ENCODE results near the gene HNRNPK.

The HNRNPK gene

DNA sequence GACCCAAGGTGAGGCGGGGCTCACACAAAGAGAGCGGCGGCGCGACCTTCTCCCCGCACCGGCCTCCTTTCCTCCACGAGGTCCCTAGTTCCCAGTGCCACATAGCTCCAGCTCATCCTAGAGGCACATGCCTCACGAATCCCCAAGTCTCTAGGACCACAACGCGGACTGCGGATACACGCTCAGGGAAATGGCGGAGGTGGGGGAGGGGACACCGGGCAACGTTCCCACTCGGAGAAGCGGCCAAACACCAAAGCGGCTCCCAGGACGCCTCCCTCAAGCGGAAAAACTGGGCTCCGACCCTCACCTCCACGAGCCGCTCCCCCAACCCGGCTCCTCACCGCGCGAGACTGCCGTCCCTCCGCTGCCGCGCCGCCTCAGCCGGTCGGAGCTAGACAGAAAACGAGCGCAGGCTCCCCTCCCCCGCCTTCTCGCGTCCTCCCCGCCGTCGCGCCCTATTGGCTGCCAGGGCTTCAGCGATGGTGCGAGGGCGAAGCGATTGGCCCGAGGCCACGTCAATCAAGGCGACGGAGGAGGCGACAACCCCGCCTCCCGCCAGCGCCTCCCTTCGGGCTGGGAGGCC, at the start of gene HNRNPK:
TSS of gene HNRNPK (minus strand) at position 404 of the 583 bp plus-strand sequence. CDS start 1,963 bp downstream, outside the sequence.
- DNase-seq (ENCODE audit: low read depth, low spot score), result peak; percentile 100

DNA sequence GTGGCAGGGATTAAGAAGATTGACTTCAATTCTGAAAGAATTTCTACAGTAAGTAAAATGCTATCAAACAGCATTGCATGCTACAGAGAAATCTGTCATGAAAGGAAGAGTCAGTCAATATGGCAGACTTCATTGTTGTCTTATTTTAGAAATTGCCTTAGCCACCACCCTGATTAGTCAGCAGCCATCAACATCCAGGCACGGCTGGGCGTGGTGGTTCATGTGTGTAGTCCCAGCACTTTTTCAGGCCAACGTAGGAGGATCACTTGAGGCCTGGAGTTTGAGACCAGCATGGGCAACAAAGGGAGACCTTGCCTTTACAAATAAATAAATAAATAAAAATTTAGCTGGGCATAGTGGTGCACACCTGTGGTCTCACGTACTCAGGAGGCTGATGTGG, 47.2 kb upstream of the HNRNPK start:
- no peak for DNase-seq (ENCODE audit: low read depth, low spot score)

DNA sequence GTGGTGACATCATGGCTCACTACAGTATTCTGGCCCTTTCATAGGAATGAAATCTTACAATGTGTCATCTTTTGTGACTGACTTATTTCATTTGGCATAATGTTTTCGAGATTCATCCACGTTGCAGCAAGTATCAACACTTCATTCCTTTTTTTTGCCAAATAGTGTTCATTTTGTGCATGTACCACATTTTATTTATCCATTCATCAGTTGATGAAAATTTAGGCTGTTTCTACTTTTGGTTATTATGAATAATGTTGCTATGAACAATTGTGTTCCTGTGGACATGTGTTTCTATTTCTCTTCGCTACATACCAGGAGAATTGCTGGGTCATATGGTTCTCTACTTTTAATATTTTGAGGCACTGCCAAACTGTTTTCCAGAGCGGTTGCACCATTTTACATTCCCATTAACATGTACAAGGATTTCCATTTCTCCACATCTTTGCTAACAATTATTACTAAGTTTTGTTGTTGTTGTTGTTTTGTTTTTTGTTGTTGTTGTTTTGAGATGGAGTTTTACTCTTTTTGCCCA, 44.1 kb upstream of the HNRNPK start:
- no peak for DNase-seq (ENCODE audit: low read depth, low spot score)

DNA sequence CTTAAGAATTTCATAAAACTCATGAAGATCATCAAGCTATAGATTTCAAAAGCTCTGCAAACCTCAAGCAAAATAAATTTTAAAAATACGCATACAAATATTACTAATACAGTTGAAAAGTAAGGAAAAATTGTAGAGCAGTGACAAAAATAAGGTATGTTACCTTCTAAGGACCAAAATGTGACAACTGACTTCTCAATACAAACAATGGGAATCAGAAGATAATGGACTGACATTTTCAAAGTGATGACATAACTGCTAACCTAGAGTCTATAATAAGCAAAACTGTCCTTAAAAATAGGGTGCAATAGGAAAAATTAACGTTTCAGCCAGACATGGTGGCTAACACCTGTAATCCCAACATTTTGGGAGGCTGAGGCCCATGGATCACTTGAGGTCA, 27.6 kb upstream of the HNRNPK start:
- no peak for DNase-seq (ENCODE audit: low read depth, low spot score)

DNA sequence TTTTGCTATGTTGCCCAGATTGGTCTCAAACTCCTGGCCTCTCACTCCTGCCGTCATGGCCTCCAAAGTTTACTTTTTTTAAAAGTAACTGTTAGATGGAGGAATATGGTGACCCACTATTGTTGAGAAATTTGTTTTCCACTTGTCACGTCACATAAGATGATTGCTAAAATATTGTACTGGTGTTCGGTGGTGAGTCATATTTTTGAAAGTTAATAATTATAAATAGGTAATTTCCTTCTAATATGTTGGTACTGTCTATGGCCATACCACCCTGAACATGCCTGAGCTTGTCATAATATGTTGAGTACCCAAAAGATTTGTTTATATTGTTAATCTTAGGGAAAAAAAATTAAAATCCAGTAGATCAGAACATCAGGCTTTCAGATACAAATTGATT, 23.2 kb upstream of the HNRNPK start:
- DNase-seq (ENCODE audit: low read depth, low spot score), result no peak

DNA sequence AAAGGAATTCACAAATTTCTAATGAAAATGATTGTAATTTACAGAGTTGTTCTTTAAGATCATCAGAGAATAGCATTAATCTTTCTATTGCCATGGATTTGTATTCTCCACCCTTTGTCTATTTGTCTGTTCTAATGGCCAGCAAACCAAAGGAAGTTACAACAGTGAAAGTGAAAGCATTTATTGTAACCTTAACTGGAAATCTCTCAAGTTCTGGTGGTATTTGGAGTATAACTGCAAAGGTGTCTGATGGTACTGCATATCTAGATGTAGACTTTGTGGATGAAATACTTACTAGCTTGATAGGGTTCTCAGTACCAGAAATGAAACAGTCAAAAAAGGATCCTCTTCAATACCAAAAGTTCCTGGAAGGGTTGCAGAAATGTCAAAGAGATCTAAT, 22.3 kb upstream of the HNRNPK start:
- peak; percentile 33 for DNase-seq (ENCODE audit: low read depth, low spot score)

DNA sequence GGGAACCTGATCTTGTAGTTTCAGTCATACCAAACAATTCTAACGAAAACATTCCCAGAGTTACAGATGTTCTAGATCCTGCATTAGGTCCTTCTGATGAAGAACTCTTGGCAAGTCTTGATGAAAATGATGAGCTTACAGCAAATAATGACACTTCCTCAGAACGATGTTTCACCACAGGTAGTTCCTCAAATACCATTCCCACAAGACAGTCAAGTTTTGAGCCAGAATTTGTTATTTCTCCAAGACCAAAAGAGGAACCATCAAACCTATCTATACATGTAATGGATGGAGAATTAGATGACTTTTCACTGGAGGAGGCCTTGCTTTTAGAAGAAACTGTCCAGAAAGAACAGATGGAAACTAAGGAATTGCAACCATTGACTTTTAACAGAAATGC, 21.6 kb upstream of the HNRNPK start:
- no peak for DNase-seq (ENCODE audit: low read depth, low spot score)

DNA sequence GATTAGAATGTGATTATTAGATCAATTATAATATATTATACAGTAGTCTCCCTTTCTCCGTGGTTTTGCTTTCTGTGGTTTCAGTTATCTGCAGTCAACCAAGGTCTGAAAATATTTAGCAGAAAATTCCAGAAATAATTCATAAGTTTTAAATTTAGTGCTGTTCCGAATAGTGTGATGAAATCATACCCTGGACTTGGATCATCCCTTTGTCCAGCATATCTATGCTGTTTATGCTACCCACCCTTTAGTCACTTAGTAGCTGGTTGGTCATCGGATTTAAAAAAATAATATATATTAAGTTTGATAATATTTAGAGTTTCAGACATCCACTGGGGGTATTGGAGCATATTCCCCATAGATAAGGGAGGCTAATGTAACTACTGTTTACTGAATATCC, 20.2 kb upstream of the HNRNPK start:
- DNase-seq (ENCODE audit: low read depth, low spot score), result no peak

DNA sequence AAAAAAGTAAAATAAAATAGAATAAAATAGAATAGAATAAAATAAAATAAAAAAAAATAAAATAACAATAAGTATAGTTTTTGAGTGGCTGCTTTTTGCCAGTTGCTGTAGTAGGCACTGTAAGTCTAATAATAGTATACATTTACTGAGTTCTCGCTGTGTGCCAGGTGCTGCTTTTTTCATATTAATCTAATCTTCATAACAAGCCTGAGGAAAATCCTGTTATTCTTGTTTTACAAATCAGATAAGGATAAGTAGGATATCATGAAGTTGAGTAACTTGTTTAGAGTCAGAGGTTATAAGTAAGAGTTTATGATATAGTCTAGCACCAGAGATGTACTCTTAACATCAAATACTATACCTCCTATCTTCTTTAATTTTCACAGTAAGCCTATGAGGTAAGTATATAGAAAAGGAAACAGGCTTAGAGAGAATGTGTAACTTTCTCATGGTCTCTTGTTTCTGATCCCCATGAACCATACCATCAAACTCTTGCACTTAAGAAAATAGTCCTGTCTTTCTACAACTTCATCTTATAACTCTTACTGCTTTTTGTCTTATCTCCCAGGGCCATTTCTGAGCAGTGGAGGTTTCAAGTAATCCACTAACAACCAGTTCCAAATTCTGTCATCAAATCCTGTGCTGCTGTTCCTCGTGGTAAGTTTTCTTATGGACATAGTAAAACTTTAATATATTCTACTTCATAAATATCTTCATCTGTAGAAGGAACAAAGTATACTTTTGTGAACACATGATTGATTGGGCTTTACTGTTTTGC, 19.3 kb upstream of the HNRNPK start:
- DNase-seq (ENCODE audit: low read depth, low spot score), result no peak

DNA sequence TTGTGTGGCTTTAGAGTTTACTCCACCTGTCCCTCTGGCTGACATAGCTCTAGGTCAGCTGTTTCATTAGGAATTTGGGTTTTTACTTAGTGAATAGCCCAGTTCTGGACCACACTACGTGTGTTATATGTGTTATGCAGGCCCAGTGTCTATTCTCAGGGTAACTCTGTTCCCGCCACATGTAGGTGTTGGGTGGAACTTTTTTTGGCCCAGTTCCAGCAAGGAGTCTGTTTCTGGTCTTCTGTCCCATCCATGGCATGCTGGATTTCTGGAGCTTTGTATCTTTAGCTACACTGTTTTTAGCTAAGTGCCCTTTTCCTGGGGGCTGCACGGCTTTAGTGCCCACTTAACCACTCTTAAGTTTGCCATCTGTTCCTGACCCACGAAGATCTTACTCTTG, 16.1 kb upstream of the HNRNPK start:
- DNase-seq (ENCODE audit: low read depth, low spot score), result no peak

DNA sequence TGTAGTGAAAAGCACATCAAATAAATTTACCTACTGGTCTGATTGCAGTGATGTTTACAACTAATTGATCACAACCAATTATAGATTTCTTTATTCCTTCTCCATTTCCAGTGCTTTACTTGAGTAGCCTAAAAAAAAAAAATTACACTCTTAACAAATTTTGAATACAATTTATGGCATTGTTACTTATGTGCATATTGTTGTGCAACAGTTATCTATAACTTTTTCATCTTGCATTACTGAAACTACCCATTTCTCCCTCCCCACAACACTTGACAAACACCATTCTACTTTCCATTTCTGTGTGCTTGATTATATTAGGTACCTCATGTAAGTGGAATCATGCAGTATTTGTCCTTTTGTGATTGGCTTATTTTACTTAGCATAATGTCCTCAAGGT, 12.9 kb upstream of the HNRNPK start:
- DNase-seq (ENCODE audit: low read depth, low spot score), result no peak

DNA sequence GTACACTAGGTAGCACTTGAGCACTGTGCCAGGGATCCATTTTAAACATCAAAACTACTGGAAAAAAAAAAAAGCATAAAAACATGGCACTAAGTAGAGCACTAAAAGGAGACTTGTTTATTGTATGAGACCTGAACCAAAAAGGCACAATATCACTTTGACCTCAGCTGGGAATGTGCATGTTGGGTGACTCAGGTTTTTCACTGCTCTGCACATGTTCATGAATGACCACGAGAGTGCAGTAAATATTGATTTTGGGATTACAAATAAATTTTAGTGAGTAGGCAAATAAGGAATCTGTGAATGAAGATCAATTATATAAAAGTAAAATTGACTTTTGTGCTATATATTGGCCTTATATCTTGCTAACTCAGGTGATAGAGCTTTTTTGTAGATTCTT, 12.4 kb upstream of the HNRNPK start:
- no peak for DNase-seq (ENCODE audit: low read depth, low spot score)

DNA sequence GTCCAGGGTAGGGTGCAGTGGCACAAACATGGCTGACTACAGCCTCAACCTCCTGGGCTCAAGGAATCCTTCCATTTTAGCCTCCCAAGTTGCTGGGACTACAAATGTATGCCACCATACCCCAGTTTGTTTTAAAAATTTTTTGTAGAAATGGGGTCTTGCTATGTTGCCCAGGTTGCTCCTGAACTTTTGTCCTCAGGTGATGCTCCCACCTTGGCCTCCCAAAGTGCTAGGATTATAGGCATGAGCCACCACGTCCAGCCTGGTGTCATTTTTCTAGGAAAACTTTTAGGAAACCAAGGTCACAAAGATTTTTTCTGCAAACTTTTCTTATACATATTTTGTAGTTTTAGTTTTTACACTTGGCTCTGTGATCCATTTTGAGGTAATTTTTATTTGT, 11.3 kb upstream of the HNRNPK start:
- no peak for DNase-seq (ENCODE audit: low read depth, low spot score)

DNA sequence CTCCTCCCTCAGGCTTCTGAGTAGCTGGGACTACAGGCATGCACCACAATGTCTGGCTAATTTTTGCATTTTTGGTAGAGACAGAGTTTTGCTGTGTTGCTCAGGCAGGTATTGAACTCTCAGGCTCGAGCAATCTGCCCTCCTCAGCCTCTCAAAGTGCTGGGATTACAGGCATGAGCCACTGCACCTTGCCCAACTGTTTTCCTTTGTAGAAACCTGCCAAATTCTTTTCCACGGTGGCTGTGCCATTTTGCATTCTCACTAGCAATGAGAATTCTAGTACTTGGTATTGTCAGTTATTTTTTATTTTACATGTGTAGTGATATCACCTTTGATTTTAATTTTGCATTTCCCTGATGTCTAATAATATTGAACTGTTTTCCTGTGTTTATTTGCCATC, 8.4 kb upstream of the HNRNPK start:
- no peak for DNase-seq (ENCODE audit: low read depth, low spot score)

DNA sequence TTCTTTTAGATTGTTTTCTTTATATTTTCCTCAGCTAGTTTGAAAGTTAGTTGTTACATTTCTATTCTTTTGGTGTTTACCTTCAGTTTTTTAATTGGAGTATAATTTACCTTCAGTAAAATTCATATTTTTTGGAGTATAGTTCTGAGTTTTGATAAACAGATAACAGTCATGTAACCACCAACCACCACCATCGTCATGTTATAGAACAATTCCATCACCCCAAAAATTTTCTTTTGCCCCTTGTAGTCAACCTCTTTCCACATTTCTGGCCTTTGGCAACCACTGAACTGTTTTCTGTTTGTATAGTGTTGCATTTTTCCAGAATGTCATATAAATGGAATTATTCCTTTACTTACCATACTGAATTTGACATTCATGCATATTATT, 7.4 kb upstream of the HNRNPK start:
- DNase-seq (ENCODE audit: low read depth, low spot score), result no peak

DNA sequence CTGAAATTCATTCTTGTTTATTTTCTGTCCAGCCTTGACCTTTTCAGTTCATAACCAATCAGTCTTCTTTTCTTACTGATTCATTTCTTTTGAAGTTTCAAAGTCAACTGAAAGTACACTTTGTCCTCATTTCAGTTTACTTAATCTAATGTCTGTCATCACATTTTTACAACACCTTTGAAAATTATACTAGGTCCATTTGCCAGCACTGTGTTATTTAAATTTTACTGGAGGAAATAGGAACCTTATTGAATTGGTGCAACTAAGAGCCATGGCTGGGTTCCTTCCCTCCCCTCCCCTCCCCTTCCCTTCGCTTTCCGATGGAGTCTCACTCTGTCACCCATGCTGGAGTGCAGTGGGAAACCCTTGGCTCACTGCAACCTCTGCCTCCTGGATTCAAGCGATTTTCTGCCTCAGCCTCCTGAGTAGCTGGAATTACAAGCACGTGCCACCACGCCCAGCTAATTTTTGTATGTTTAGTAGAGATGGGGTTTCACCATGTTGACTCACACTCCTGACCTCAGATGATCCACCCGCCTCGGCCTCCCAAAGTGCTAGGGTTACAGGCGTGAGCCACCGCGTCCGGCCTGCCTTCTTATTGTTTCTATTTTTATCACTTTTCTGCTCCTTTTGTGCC, 6.9 kb upstream of the HNRNPK start:
- DNase-seq (ENCODE audit: low read depth, low spot score), result no peak

DNA sequence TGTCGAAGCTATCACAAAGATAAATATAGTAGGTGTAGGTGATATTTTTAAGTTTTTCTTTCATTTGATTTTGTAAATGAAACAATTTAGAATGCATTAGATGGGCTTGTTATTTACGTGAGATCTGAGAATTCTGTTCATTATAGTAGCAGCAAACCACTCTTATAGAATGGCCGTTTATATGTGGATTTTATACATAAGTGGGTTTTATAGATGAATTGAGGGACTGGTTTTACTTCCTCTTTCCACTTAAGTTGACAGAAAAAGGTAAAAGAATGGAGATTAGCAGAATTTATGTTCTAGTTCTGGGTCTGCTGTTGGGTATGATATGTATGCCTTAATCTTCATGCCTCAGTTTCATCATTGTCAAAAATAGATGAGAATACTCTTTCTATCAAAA, 6.2 kb upstream of the HNRNPK start:
- no peak for DNase-seq (ENCODE audit: low read depth, low spot score)

DNA sequence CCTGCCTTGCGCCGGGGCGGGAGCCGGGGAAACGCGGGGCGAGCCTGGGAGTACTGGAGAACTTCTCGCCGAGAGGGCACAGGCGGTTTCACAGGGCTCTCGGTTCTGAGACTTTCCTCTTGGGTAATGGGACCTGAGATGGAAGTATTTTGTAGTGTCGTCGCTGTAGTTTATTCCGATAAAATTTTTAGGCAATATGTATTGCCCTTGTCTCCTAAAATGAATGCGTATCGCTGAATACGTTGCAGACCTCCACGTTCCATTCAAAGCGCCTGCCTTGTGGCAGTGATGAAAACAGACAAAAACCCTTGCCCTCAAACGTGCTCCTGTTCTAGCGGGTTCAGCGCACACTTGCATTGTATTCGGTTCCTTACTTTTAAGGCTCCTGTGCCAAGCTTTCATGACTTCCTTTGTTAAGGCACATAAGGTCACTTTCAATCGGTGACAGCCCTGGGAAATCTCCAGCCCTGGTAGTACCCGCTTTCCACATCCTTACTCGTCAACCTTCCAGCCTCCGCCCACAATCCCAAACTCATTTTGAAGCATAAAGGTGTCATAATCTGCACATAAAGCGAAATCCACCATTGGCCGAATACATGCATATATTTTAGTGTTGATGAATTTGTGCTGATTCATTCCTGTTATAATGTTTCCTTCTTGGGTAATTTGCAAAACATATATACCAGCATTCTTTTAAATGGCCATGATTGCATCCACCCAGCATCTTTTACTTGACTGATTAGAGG, 1.3 kb upstream of the HNRNPK start:
- no peak for DNase-seq (ENCODE audit: low read depth, low spot score)

DNA sequence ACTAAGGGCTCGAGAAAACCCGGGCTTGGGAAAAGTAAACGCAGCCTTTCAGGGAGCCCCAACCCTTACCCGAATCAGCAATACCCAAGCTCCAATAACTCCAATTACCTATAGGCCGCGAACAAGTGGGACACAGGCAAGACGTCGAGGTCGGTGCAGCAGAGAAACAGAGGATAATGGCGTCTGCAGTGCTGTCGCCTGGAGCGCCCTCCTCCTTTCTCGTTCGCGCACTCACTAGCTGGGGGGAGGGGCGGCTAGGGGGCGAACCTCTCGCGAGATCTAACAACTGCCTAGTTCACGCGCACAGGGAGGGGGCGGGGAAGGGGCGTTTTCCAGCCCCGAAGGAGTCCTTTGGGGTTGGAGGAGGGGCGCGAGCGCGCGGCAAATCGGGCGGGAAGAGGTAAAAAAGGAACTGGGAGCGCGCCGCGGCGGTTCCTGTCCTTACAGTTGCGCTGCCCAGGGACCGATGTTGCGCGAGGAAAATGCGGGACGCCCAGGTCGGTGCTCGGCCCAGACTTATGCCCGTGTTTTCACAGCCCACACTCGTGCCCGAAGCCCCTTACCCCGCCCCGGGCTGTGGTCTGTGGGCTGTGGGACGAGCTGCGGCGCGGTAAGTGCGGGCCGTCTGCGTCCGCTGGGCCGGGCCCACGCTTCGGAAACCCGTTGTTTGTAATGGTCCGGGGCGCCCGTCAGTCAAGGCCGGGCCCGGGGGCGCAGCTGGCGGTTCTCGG, 545 bp upstream of the HNRNPK start, which contains the start of gene RMI1:
TSS of gene RMI1 (plus strand) at position 411 of the 731 bp plus-strand sequence. CDS start 20,182 bp downstream, outside the sequence.
- peak; percentile 99 for DNase-seq (ENCODE audit: low read depth, low spot score)

DNA sequence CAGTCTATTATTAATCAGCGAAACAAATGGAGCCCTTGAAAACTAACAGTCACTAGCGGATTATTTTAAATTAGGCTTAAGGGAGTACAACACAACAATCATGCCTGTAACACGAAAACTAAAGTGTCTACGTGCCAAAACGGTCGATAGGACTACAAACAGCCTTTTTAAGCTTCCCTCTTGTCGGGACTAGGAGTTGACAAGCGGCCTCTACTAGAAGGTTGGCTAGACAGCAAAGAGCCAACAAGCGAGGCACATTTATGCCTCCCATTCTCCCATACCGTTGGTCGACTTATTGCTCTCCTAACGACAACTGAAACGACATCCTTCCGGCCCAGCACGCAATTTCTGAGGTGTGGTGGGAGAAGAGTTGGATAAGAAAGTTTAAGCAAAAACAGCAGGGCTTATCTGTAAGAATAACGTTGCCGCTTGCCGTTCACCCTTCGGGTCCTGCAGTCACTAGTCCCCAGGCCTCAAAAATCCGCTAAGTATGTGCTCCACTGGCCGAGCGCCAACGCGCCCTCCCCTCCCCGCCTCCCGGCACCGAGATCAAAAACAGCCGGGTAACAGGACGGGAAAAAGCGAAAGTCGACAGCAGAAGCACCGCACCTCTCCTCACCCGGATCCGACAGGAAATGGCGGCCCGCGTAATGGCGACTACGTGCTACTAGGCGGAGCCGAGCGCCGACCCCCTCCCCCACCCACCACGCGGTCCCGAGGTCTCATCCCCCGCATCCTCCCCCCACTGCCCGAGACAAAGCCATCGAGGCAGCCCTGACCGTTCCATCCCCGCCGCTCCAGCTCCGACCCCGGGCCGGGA, 813 bp downstream of the HNRNPK start:
- DNase-seq (ENCODE audit: low read depth, low spot score), result peak; percentile 88

All from astrocyte of the hippocampus (primary cell).